Hindlimb muscle (tissue), 1 donor: ENCODE results near the gene MRPL54. TPM values are rescaled to one million over a fixed set of nuclear protein-coding genes. Genes with fewer than 3 reads are reported as not detected.

Experiments used
- DNase-seq: peaks from one replicate; pipeline ENCODE4 v3.0.0-alpha.2; 2013
- polyA plus RNA-seq: library from polyadenylated mRNA; unstranded; fragments of 120-200 nt; gene quantifications from one replicate; pipeline ENCODE4 v1.2.1, GENCODE V29; 2013; ENCODE audit not compliant: insufficient read length

Gene MRPL54
- polyA plus RNA-seq, 1 donor, result 27.5 TPM

- no peak for DNase-seq
Observed at GRCh38 chr19:3785938-3786824, 23.7 kb downstream of the MRPL54 start, which contains the start of gene MATK. Gene MATK (minus strand): TSS chr19:3786381. CDS start chr19:3785135, 1,246 bp downstream.

- no peak for DNase-seq
Observed at GRCh38 chr19:3788996-3789778, 26.7 kb downstream of the MRPL54 start.

- DNase-seq, result no peak
Observed at GRCh38 chr19:3790209-3790734, 27.8 kb downstream of the MRPL54 start.

GRCh38 chr19:3790941-3791340 lies 28.5 kb downstream of the MRPL54 start:
- DNase-seq, result no peak

GRCh38 chr19:3792114-3792513 lies 29.6 kb downstream of the MRPL54 start:
- DNase-seq, result no peak

- no peak for DNase-seq
Observed at GRCh38 chr19:3793799-3794198, 31.3 kb downstream of the MRPL54 start.

GRCh38 chr19:3796358-3796757 lies 33.9 kb downstream of the MRPL54 start:
- no peak for DNase-seq

GRCh38 chr19:3798137-3798536 lies 35.7 kb downstream of the MRPL54 start:
- DNase-seq, result no peak

GRCh38 chr19:3800996-3801395 lies 38.5 kb downstream of the MRPL54 start:
- no peak for DNase-seq

- DNase-seq, result peak; percentile 49
Observed at GRCh38 chr19:3801412-3802096, 39.1 kb downstream of the MRPL54 start.

GRCh38 chr19:3803114-3803888 lies 40.8 kb downstream of the MRPL54 start:
- DNase-seq, result no peak

- no peak for DNase-seq
Observed at GRCh38 chr19:3803986-3804385, 41.5 kb downstream of the MRPL54 start.

GRCh38 chr19:3804429-3804828 lies 41.9 kb downstream of the MRPL54 start:
- no peak for DNase-seq

- DNase-seq, result no peak
Observed at GRCh38 chr19:3805859-3806258, 43.4 kb downstream of the MRPL54 start.

GRCh38 chr19:3807131-3807480 lies 44.6 kb downstream of the MRPL54 start:
- no peak for DNase-seq

GRCh38 chr19:3807574-3808354 lies 45.3 kb downstream of the MRPL54 start:
- DNase-seq, result no peak

GRCh38 chr19:3808420-3809143 lies 46.1 kb downstream of the MRPL54 start:
- DNase-seq, result no peak

GRCh38 chr19:3809881-3810707 lies 47.6 kb downstream of the MRPL54 start:
- DNase-seq, result no peak

GRCh38 chr19:3810708-3811355 lies 48.4 kb downstream of the MRPL54 start:
- no peak for DNase-seq
